H1 (cell line): Measurements from ENCODE around the gene ZFYVE21. TPM values are rescaled to one million over a fixed set of nuclear protein-coding genes. Genes with fewer than 3 reads are reported as not detected.

Source experiments
- CTCF ChIA-PET: fragments of 300-600 bp; sonication (Branson Sonifier 250); formaldehyde crosslinking; loops from one replicate; lab custom pipeline; 2021; ENCODE audit not compliant: partially characterized antibody; lab: Charles Lee
- POLR2A ChIA-PET: fragments of 300-600 bp; sonication (Branson Sonifier 250); formaldehyde crosslinking; loops from one replicate; lab custom pipeline; 2021; ENCODE audit warnings: inconsistent platforms; ENCODE audit not compliant: partially characterized antibody; lab: Charles Lee
- DNase-seq, 2 experiments: peaks; one replicate each; pipeline versions ENCODE4 v3.0.0 to v3.0.0-alpha.2; 2010 to 2022; ENCODE audit warnings: low spot score in 2 of 2, low read depth in 1 of 2, mixed read lengths in 1 of 2
- FAIRE-seq: peaks from 2 replicates; lab custom pipeline; 2011; peaks lifted over from hg19 to GRCh38; lab: Jason Lieb, UNC
- H2AFZ ChIP-seq: 2 replicates; pipeline ENCODE4 v1.8.1; 2012; ENCODE audit warnings: low read length, inconsistent platforms
- H2AK5ac ChIP-seq: 2 replicates; pipeline ENCODE4 v1.6.1; 2013; ENCODE audit warnings: low read depth, low read length
- H2BK120ac ChIP-seq: replicated peaks from 2 replicates; pipeline ENCODE3; 2013; ENCODE audit warnings: low read depth, low read length, inconsistent platforms
- H2BK12ac ChIP-seq: 2 replicates; pipeline ENCODE4 v1.6.1; 2013; ENCODE audit warnings: low read depth, low read length
- H2BK15ac ChIP-seq: 2 replicates; pipeline ENCODE4 v1.6.1; 2013; ENCODE audit warnings: low read length
- H2BK20ac ChIP-seq: 2 replicates; pipeline ENCODE4 v1.6.1; 2013; ENCODE audit warnings: low read length
- H2BK5ac ChIP-seq: 2 replicates; pipeline ENCODE4 v1.6.1; 2013; ENCODE audit warnings: low read depth, low read length
- H3K14ac ChIP-seq: 2 replicates; pipeline ENCODE4 v1.6.1; 2013; ENCODE audit warnings: inconsistent platforms; ENCODE audit not compliant: insufficient read length
- H3K18ac ChIP-seq: 2 replicates; pipeline ENCODE4 v1.6.1; 2013; ENCODE audit warnings: low read length; ENCODE audit errors: extremely low read depth
- H3K23ac ChIP-seq: 2 replicates; pipeline ENCODE4 v1.6.1; 2013; ENCODE audit warnings: inconsistent platforms; ENCODE audit not compliant: insufficient read length
- H3K23me2 ChIP-seq: 2 replicates; pipeline ENCODE4 v1.6.1; 2013; ENCODE audit warnings: low read depth, low read length
- H3K27ac ChIP-seq: 2 replicates; pipeline ENCODE4 v1.6.1; 2011; ENCODE audit warnings: low read depth, low read length, inconsistent platforms
- H3K27me3 ChIP-seq, 4 experiments: replicated peaks in 1 of 4; 1 replicate in 1 of 4; 2 replicates in 3 of 4; pipeline versions ENCODE4 v1.6.1 to v1.8.1; 2011 to 2013; ENCODE audit warnings: low read length in 3 of 4, mild to moderate bottlenecking in 3 of 4, inconsistent platforms in 2 of 4, mixed read lengths in 2 of 4, moderate library complexity in 1 of 4; ENCODE audit not compliant: control insufficient read depth in 3 of 4, insufficient read depth in 3 of 4; ENCODE audit errors: extremely low read depth in 1 of 4
- H3K36me3 ChIP-seq, 4 experiments: 2 replicates each; pipeline versions ENCODE4 v1.6.1 to v1.8.1; 2011 to 2013; ENCODE audit warnings: mild to moderate bottlenecking in 4 of 4, low read length in 3 of 4, moderate library complexity in 2 of 4, control low read depth in 1 of 4, inconsistent platforms in 1 of 4; ENCODE audit not compliant: insufficient read depth in 4 of 4, control insufficient read depth in 2 of 4
- H3K4ac ChIP-seq: replicated peaks from 2 replicates; pipeline ENCODE3; 2013; ENCODE audit warnings: low read length, low read depth, mixed read lengths, inconsistent platforms; ENCODE audit not compliant: insufficient read length
- H3K4me1 ChIP-seq, 4 experiments: replicated peaks in 1 of 4; 1 replicate in 1 of 4; 2 replicates in 3 of 4; pipeline versions ENCODE4 v1.6.1 to v1.8.1; 2011 to 2013; ENCODE audit warnings: low read length in 3 of 4, inconsistent platforms in 2 of 4, mixed read lengths in 1 of 4; ENCODE audit not compliant: insufficient read depth in 4 of 4, control insufficient read depth in 3 of 4
- H3K4me2 ChIP-seq, 2 experiments: 2 replicates each; pipeline versions ENCODE4 v1.6.1 to v1.8.1; 2011 to 2013; ENCODE audit warnings: low read depth in 2 of 2, low read length in 2 of 2, control low read depth in 1 of 2, inconsistent platforms in 1 of 2, mild to moderate bottlenecking in 1 of 2; ENCODE audit not compliant: insufficient read depth in 1 of 2
- H3K4me3 ChIP-seq, 4 experiments: fragments of 200-600, 300-600 bp in 1 of 4; sonication (generic), shearing (Covaris generic), sonication (Bioruptor Twin) in 1 of 4; 2 replicates each; pipeline versions ENCODE4 v1.5.1 to v1.8.1; 2011 to 2016; ENCODE audit warnings: low read length in 4 of 4, low read depth in 3 of 4, control low read depth in 2 of 4, inconsistent platforms in 2 of 4, mild to moderate bottlenecking in 2 of 4, mixed read lengths in 1 of 4, moderate library complexity in 1 of 4; ENCODE audit not compliant: insufficient read depth in 2 of 4; ENCODE audit errors: extremely low read depth in 1 of 4
- H3K56ac ChIP-seq: replicated peaks from 2 replicates; pipeline ENCODE3; 2013; ENCODE audit warnings: low read depth, mild to moderate bottlenecking, mixed read lengths, low read length, inconsistent platforms; ENCODE audit not compliant: insufficient read length
- H3K79me1 ChIP-seq: 2 replicates; pipeline ENCODE4 v1.6.1; 2013; ENCODE audit warnings: low read depth, low read length, control low read depth
- H3K79me2 ChIP-seq, 2 experiments: 2 replicates each; pipeline versions ENCODE4 v1.6.1 to v1.8.1; 2012 to 2013; ENCODE audit warnings: low read length in 2 of 2, mild to moderate bottlenecking in 2 of 2, inconsistent platforms in 1 of 2; ENCODE audit not compliant: insufficient read depth in 2 of 2, control insufficient read depth in 1 of 2
- H3K9ac ChIP-seq, 4 experiments: replicated peaks in 1 of 4; 1 replicate in 1 of 4; 2 replicates in 3 of 4; pipeline versions ENCODE4 v1.6.1 to v1.8.1; 2011 to 2013; ENCODE audit warnings: low read depth in 3 of 4, low read length in 3 of 4, control low read depth in 2 of 4, mild to moderate bottlenecking in 2 of 4, moderate library complexity in 2 of 4, inconsistent platforms in 1 of 4; ENCODE audit errors: extremely low read depth in 1 of 4
- H3K9me3 ChIP-seq, 2 experiments: 2 replicates each; pipeline versions ENCODE4 v1.6.1 to v1.8.1; 2012 to 2013; ENCODE audit warnings: mild to moderate bottlenecking in 2 of 2, moderate library complexity in 2 of 2, control low read depth in 1 of 2, inconsistent platforms in 1 of 2, low read depth in 1 of 2, low read length in 1 of 2, mixed read lengths in 1 of 2; ENCODE audit not compliant: insufficient read depth in 2 of 2
- H4K20me1 ChIP-seq, 2 experiments: replicated peaks in 1 of 2; 2 replicates each; pipeline versions ENCODE3 to v1.8.1; 2011 to 2013; ENCODE audit warnings: inconsistent platforms in 2 of 2, low read length in 2 of 2, mild to moderate bottlenecking in 1 of 2; ENCODE audit not compliant: insufficient read depth in 2 of 2, control insufficient read depth in 1 of 2
- H4K5ac ChIP-seq: 2 replicates; pipeline ENCODE4 v1.6.1; 2013; ENCODE audit warnings: low read length, low read depth, mixed read lengths, inconsistent platforms; ENCODE audit not compliant: insufficient read length
- H4K8ac ChIP-seq: 2 replicates; pipeline ENCODE4 v1.8.0; 2013; ENCODE audit warnings: mild to moderate bottlenecking, moderate library complexity, low read length, inconsistent platforms; ENCODE audit not compliant: insufficient read depth; ENCODE audit errors: extremely low read depth
- H4K91ac ChIP-seq: replicated peaks from 2 replicates; pipeline ENCODE3; 2013; ENCODE audit warnings: low read length, mixed read lengths, inconsistent platforms; ENCODE audit not compliant: insufficient read length
- NANOG ChIP-seq: IDR thresholded peaks from 2 replicates; pipeline ENCODE4 v1.6.1; 2011; ENCODE audit warnings: low read length, low read depth, mild to moderate bottlenecking, inconsistent platforms; ENCODE audit not compliant: insufficient read depth, poor library complexity, severe bottlenecking
- RNF2 ChIP-seq: fragments of 200-900, 300-1000 bp; sonication (generic); IDR thresholded peaks from 2 replicates; pipeline ENCODE4 v1.7.1; 2016; ENCODE audit warnings: borderline replicate concordance, low read depth, mild to moderate bottlenecking, antibody characterized with exemption, low read length; ENCODE audit not compliant: poor library complexity, severe bottlenecking; ENCODE audit errors: missing control alignments
- SP1 ChIP-seq: IDR thresholded peaks from 2 replicates; pipeline ENCODE4 v1.6.1; 2011; ENCODE audit warnings: low read depth, low read length
- SP4 ChIP-seq: IDR thresholded peaks from 2 replicates; pipeline ENCODE4 v1.6.1; 2012; ENCODE audit warnings: low read length, inconsistent platforms
- TAF1 ChIP-seq: IDR thresholded peaks from 2 replicates; pipeline ENCODE4 v1.6.1; 2011; ENCODE audit warnings: mild to moderate bottlenecking, low read depth, low read length
- WGBS, 2 experiments: shearing (Covaris generic) in 1 of 2; methylation state at CpG; one replicate each; pipeline versions ENCODE4 v1.1.6 to v1.1.7; 2013 to 2015; ENCODE audit warnings: low lambda C conversion rate in 2 of 2, mixed read lengths in 2 of 2, inconsistent platforms in 1 of 2, low coverage in 1 of 2, missing lambda C conversion rate in 1 of 2; ENCODE audit not compliant: insufficient replicate concordance in 2 of 2, insufficient coverage in 1 of 2, insufficient read length in 1 of 2; ENCODE audit errors: extremely low coverage in 1 of 2, missing lambda C conversion rate in 1 of 2; 5-methylcytosine and 5-hydroxymethylcytosine counted together
- polyA plus RNA-seq, 7 experiments: library from polyadenylated mRNA; depleted of rRNA in 3 of 7; stranded (reverse) in 5 of 7; unstranded in 2 of 7; fragments of >200 nt in 5 of 7; fragments of 200-250 nt in 2 of 7; gene quantifications; 1 replicate in 5 of 7; 2 replicates in 1 of 7; 4 replicates in 1 of 7; pipeline versions ENCODE4 v1.2.1 to v1.2.3, GENCODE V29; 2011 to 2013; ENCODE audit warnings: missing spikeins in 2 of 7, mixed read lengths in 2 of 7
- total RNA-seq: library from RNA; stranded (reverse); fragmentation: NEBNext Ultra II Directional; extraction: Animal tissue kit (Norgen Biotek cat#: 25700); gene quantifications from 2 replicates; pipeline ENCODE4 v1.2.1, GENCODE V29; 2021

The ZFYVE21 gene
- total and polyA plus RNA-seq, 2 of the 8 experiments (the other 6 are each of a cell fraction or from before 2014, with no cell fraction given) = 53.4 to 127 TPM

DNA sequence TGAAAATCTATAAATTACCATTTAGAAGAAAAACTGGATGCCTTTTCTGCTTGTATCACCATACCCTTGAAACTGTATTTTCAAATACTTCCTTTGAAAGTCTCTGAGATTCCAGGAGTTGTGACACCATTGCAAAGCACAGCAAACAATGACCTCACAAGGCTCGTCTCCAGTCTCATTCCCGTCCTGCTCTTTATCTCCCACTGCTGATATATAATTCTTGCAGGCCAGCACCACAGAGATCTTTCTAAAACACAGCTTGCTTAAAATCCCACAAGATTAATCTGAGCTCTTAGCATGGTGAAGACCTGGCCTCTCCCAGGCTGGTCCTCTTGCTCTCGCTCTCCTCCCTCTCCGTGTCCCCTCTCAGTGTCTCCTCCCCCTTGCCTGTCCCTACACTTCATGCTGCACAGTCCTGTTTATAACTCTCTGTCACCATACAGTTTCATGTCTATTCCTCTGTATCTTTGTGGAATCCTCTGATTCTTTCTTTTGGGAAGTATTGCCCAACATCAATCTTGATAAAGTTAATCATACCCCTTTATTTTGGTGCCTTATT, 51.8 kb downstream of the ZFYVE21 start:
- H3K23ac ChIP-seq = no peak overlapping the region
- H4K20me1 ChIP-seq = no peaks in the 10 kb centered on the region
- no peak overlapping the region for H3K27ac ChIP-seq
- no peak overlapping the region for H3K4ac ChIP-seq
- no peak overlapping the region for H2BK120ac ChIP-seq
- H4K8ac ChIP-seq = no peak overlapping the region
- H2BK5ac ChIP-seq = no peak overlapping the region
- no peak overlapping the region for H3K18ac ChIP-seq
- no peaks in the 10 kb centered on the region for H3K79me2 ChIP-seq
- H3K79me1 ChIP-seq = no peaks in the 10 kb centered on the region
- H3K4me3 ChIP-seq = no peak overlapping the region
- no peak overlapping the region for H3K4me2 ChIP-seq
- no peak overlapping the region; a peak in 1 of 7 replicates for H3K9ac ChIP-seq
- H3K56ac ChIP-seq = no peak overlapping the region
- H2AK5ac ChIP-seq = no peak overlapping the region
- DNase-seq (no peak), FAIRE-seq (no peak)
- POLR2A ChIA-PET = no interaction called here
- H2AFZ ChIP-seq = no peak overlapping the region
- no peaks in the 10 kb centered on the region for H3K9me3 ChIP-seq
- 0 out of 7 replicates have a peak, but pooled peaks cover 0 to 4% (median 0%) of the 10 kb centered on the region in 4 experiments for H3K4me1 ChIP-seq
- H3K36me3 ChIP-seq = no peaks in the 10 kb centered on the region
- no peaks in the 10 kb centered on the region for H3K23me2 ChIP-seq
- no peak overlapping the region for H2BK15ac ChIP-seq
- H3K27me3 ChIP-seq = no peaks in the 10 kb centered on the region
- CTCF ChIA-PET = interaction anchor here (0.5 to 1.3 kb wide), 3 partner anchors 25 to 213 kb away, joined by 3 read pairs; no protein-coding TSS in a partner anchor
- no peak overlapping the region for H2BK12ac ChIP-seq
- H2BK20ac ChIP-seq = no peak overlapping the region
- H3K14ac ChIP-seq = no peak overlapping the region
- WGBS, 2 experiments = 81% methylated on average over 4 of the region's 4 CpGs; no CpG with 5 or more reads in 1 of the 2 experiments
- no peak overlapping the region for H4K5ac ChIP-seq
- H4K91ac ChIP-seq = no peak overlapping the region
- no peak for TF ChIP-seq RNF2
- no peak for TF ChIP-seq SP1
- TF ChIP-seq NANOG = no peak
- TF ChIP-seq TAF1 = no peak
- no peak for TF ChIP-seq SP4
